Erythroblast (primary cell): Measurements from ENCODE around the gene SPARCL1.

Source experiments
- DNase-seq, 2 experiments: peaks; one replicate each; lab custom pipeline; 2025; lab: John Stamatoyannopoulos, UW
- GATA1 ChIP-seq: IDR thresholded peaks from 2 replicates; pipeline ENCODE4 v1.6.1; 2011; ENCODE audit warnings: low read depth, mild to moderate bottlenecking, control low read depth, low read length, moderate library complexity
- POLR2A ChIP-seq: IDR thresholded peaks from 2 replicates; pipeline ENCODE4 v1.6.1; 2011; ENCODE audit warnings: mild to moderate bottlenecking, low read length

Gene SPARCL1

GRCh38 chr4:87525636-87526295 lies 3.4 kb downstream of the SPARCL1 start:
- DNase-seq = no peak
- TF ChIP-seq GATA1 (no peak), POLR2A (no peak)

GRCh38 chr4:87524456-87524855 lies 4.7 kb downstream of the SPARCL1 start:
- TF ChIP-seq POLR2A = no peak
- no peak for TF ChIP-seq GATA1
- DNase-seq = no peak

- TF ChIP-seq GATA1 (no peak), POLR2A (no peak)
- no peak for DNase-seq
Observed at GRCh38 chr4:87523307-87523706, 5.9 kb downstream of the SPARCL1 start.

- no peak for TF ChIP-seq GATA1
- TF ChIP-seq POLR2A = no peak
- DNase-seq = peak in 1 of 2 experiments; percentile 3
Observed at GRCh38 chr4:87521757-87522374, 7.3 kb downstream of the SPARCL1 start.

GRCh38 chr4:87521319-87521718 lies 7.9 kb downstream of the SPARCL1 start:
- no peak for TF ChIP-seq POLR2A
- TF ChIP-seq GATA1 = no peak
- DNase-seq = no peak

GRCh38 chr4:87517621-87518020 lies 11.6 kb downstream of the SPARCL1 start:
- TF ChIP-seq POLR2A = no peak
- no peak for TF ChIP-seq GATA1
- DNase-seq = no peak

- DNase-seq = no peak
- no peak for TF ChIP-seq POLR2A
- no peak for TF ChIP-seq GATA1
Observed at GRCh38 chr4:87516683-87517082, 12.5 kb downstream of the SPARCL1 start.

GRCh38 chr4:87512400-87512799 lies 16.8 kb downstream of the SPARCL1 start:
- no peak for DNase-seq
- TF ChIP-seq GATA1 (no peak), POLR2A (no peak)

- no peak for DNase-seq
- TF ChIP-seq POLR2A = no peak
- no peak for TF ChIP-seq GATA1
Observed at GRCh38 chr4:87511500-87511899, 17.7 kb downstream of the SPARCL1 start.

GRCh38 chr4:87510747-87511146 lies 18.4 kb downstream of the SPARCL1 start:
- no peak for DNase-seq
- TF ChIP-seq POLR2A (no peak), GATA1 (no peak)

GRCh38 chr4:87506974-87507701 lies 22.0 kb downstream of the SPARCL1 start:
- TF ChIP-seq GATA1 (no peak), POLR2A (no peak)
- no peak for DNase-seq

- TF ChIP-seq GATA1 = no peak
- TF ChIP-seq POLR2A = no peak
- peak in 1 of 2 experiments; percentile 2 for DNase-seq
Observed at GRCh38 chr4:87505862-87506261, 23.3 kb downstream of the SPARCL1 start.

GRCh38 chr4:87502580-87503238 lies 26.5 kb downstream of the SPARCL1 start:
- DNase-seq = no peak
- no peak for TF ChIP-seq POLR2A
- no peak for TF ChIP-seq GATA1

- DNase-seq = no peak
- TF ChIP-seq POLR2A (no peak), GATA1 (no peak)
Observed at GRCh38 chr4:87500092-87500462, 29.1 kb downstream of the SPARCL1 start.
